Liver (tissue), 9 donors: Measurements from ENCODE around the gene CBL. TPM values are rescaled to one million over a fixed set of nuclear protein-coding genes. Genes with fewer than 3 reads are reported as not detected.
A peak's percentile ranks its signal among the peaks of the same experiment; 100 is the strongest.

Experiments used
- DNase-seq: peaks from one replicate; pipeline ENCODE4 v3.0.0-alpha.2; 2017; ENCODE audit warnings: low spot score
- H3K27ac ChIP-seq, 2 donors: one replicate each; pipeline ENCODE4 v1.7.0; 2013; ENCODE audit warnings: inconsistent platforms in 2 of 2, low read length in 2 of 2, control low read depth in 1 of 2, low read depth in 1 of 2, mild to moderate bottlenecking in 1 of 2
- H3K27me3 ChIP-seq, 4 donors: one replicate each; pipeline versions ENCODE4 v1.6.1 to v1.7.0; 2013; ENCODE audit warnings: low read length in 3 of 4, inconsistent platforms in 1 of 4, mild to moderate bottlenecking in 1 of 4, moderate library complexity in 1 of 4; ENCODE audit not compliant: control insufficient read depth in 4 of 4, insufficient read depth in 4 of 4
- H3K36me3 ChIP-seq, 4 donors: one replicate each; pipeline versions ENCODE4 v1.6.1 to v1.7.0; 2013; ENCODE audit warnings: low read length in 3 of 4, mild to moderate bottlenecking in 3 of 4, low read depth in 1 of 4, moderate library complexity in 1 of 4; ENCODE audit not compliant: control insufficient read depth in 4 of 4, insufficient read depth in 3 of 4
- H3K4me1 ChIP-seq, 4 donors: one replicate each; pipeline versions ENCODE4 v1.6.1 to v1.7.0; 2013; ENCODE audit warnings: low read length in 3 of 4, mild to moderate bottlenecking in 3 of 4, moderate library complexity in 1 of 4; ENCODE audit not compliant: control insufficient read depth in 4 of 4, insufficient read depth in 4 of 4
- H3K4me3 ChIP-seq, 3 donors: one replicate each; pipeline versions ENCODE4 v1.6.1 to v1.7.0; 2013; ENCODE audit warnings: low read length in 3 of 3, control low read depth in 1 of 3, low read depth in 1 of 3, mild to moderate bottlenecking in 1 of 3
- H3K9ac ChIP-seq, 2 donors: one replicate each; pipeline ENCODE4 v1.7.0; 2013; ENCODE audit warnings: low read length in 2 of 2, mild to moderate bottlenecking in 2 of 2, moderate library complexity in 2 of 2, control low read depth in 1 of 2, low read depth in 1 of 2
- H3K9me3 ChIP-seq, 4 donors: one replicate each; pipeline versions ENCODE4 v1.6.1 to v1.7.0; 2013; ENCODE audit warnings: low read length in 3 of 4; ENCODE audit not compliant: control insufficient read depth in 4 of 4
- ATF3 ChIP-seq: IDR thresholded peaks from 2 replicates; pipeline ENCODE4 v1.6.1; 2016; ENCODE audit warnings: antibody characterized with exemption
- CTCF ChIP-seq: fragments of 150-350 bp; IDR thresholded peaks from 2 replicates; pipeline ENCODE4 v1.5.1; 2017; ENCODE audit warnings: improper control_type of control experiment, low read depth, low read length; ENCODE audit not compliant: missing input control
- EGR1 ChIP-seq, 2 donors: IDR thresholded peaks; 2 replicates each; pipeline ENCODE4 v1.6.1; 2016 to 2018; ENCODE audit warnings: antibody characterized with exemption in 2 of 2, low read depth in 2 of 2
- FOXA1 ChIP-seq: IDR thresholded peaks from 2 replicates; pipeline ENCODE4 v1.6.1; 2016; ENCODE audit warnings: antibody characterized with exemption
- FOXA2 ChIP-seq: IDR thresholded peaks from 2 replicates; pipeline ENCODE4 v1.6.1; 2016; ENCODE audit warnings: antibody characterized with exemption
- GABPA ChIP-seq, 2 donors: IDR thresholded peaks in 1 of 2; conservative IDR thresholded peaks in 1 of 2; 2 replicates each; pipeline ENCODE4 v1.6.1; 2016; ENCODE audit warnings: antibody characterized with exemption in 2 of 2, mild to moderate bottlenecking in 1 of 2, moderate library complexity in 1 of 2
- HNF4A ChIP-seq, 2 donors: conservative IDR thresholded peaks; 2 replicates each; pipeline ENCODE4 v1.6.1; 2016; ENCODE audit warnings: antibody characterized with exemption in 2 of 2, mild to moderate bottlenecking in 2 of 2
- HNF4G ChIP-seq: IDR thresholded peaks from 2 replicates; pipeline ENCODE4 v1.6.1; 2016; ENCODE audit warnings: antibody characterized with exemption
- NR2F2 ChIP-seq: IDR thresholded peaks from 2 replicates; pipeline ENCODE4 v1.6.1; 2016; ENCODE audit warnings: antibody characterized with exemption
- RAD21 ChIP-seq, 2 donors: IDR thresholded peaks; 2 replicates each; pipeline ENCODE4 v1.6.1; 2016; ENCODE audit warnings: antibody characterized with exemption in 2 of 2, mild to moderate bottlenecking in 2 of 2
- RXRA ChIP-seq, 2 donors: IDR thresholded peaks; 2 replicates each; pipeline ENCODE4 v1.6.1; 2017 to 2018; ENCODE audit warnings: antibody characterized with exemption in 2 of 2, mild to moderate bottlenecking in 1 of 2
- SP1 ChIP-seq: IDR thresholded peaks from 2 replicates; pipeline ENCODE4 v1.6.1; 2018; ENCODE audit warnings: antibody characterized with exemption, mild to moderate bottlenecking
- TAF1 ChIP-seq: conservative IDR thresholded peaks from 2 replicates; pipeline ENCODE4 v1.6.1; 2016; ENCODE audit warnings: antibody characterized with exemption, mild to moderate bottlenecking
- YY1 ChIP-seq: IDR thresholded peaks from 2 replicates; pipeline ENCODE4 v1.6.1; 2016; ENCODE audit warnings: antibody characterized with exemption, mild to moderate bottlenecking
- ZBTB33 ChIP-seq: IDR thresholded peaks from 2 replicates; pipeline ENCODE4 v1.6.1; 2016; ENCODE audit warnings: antibody characterized with exemption
- WGBS: extraction: QIAGEN DNeasy Blood & Tissue Kit; methylation state at CpG from one replicate; pipeline ENCODE4 v1.1.7; 2013; 5-methylcytosine and 5-hydroxymethylcytosine counted together
- polyA plus RNA-seq, 2 donors: library from polyadenylated mRNA; stranded (reverse) in 1 of 2; unstranded in 1 of 2; fragments of 200-250 nt in 1 of 2; fragments of >200 nt in 1 of 2; fragmentation: Nextera tagmentation in 1 of 2; extraction: Ambion mirVana in 1 of 2; gene quantifications; one replicate each; pipeline versions ENCODE4 v1.2.1 to v1.2.3, GENCODE V29; 2013 to 2015
- total RNA-seq, 2 donors: library from RNA; depleted of rRNA; stranded (reverse); fragments of >200 nt; gene quantifications; one replicate each; pipeline ENCODE4 v1.2.3, GENCODE V29; 2014
- TF ChIP-seq, protein P1 (sequence below): IDR thresholded peaks from 2 replicates; pipeline ENCODE4 v1.6.1; 2016; ENCODE audit warnings: antibody characterized with exemption, mild to moderate bottlenecking
- TF ChIP-seq, protein P2 (sequence below): IDR thresholded peaks from 2 replicates; pipeline ENCODE4 v1.6.1; 2016; ENCODE audit warnings: antibody characterized with exemption
- donor health status: healthy.
- donor health status: healthy.
- donor health status: healthy.
- donor health status: healthy.
- donor health status: healthy.

CBL gene
- total and polyA plus RNA-seq, 4 donors = 1.6 to 5.5 (median 3.5) TPM

GRCh38 chr11:119295178-119295577 lies 89.0 kb downstream of the CBL start:
- Histone ChIP-seq H3K27ac (no peak overlapping the region), H3K36me3 (peaks cover 0 to 17% (median 6%) of the 10 kb centered on the region in 4 donors), H3K27me3 (no peaks in the 10 kb centered on the region), H3K4me3 (no peak overlapping the region), H3K9ac (no peak overlapping the region), H3K9me3 (peaks cover 0 to 2% (median 0%) of the 10 kb centered on the region in 4 donors), H3K4me1 (peaks cover 3 to 19% (median 16%) of the 10 kb centered on the region in 4 donors)
- no peak for TF ChIP-seq TAF1
- TF ChIP-seq EGR1 (IDR thresholded peaks at IDR 0.05; ENCODE audit: low read depth in 2 of 2) = no peak
- TF ChIP-seq, protein P1, sequence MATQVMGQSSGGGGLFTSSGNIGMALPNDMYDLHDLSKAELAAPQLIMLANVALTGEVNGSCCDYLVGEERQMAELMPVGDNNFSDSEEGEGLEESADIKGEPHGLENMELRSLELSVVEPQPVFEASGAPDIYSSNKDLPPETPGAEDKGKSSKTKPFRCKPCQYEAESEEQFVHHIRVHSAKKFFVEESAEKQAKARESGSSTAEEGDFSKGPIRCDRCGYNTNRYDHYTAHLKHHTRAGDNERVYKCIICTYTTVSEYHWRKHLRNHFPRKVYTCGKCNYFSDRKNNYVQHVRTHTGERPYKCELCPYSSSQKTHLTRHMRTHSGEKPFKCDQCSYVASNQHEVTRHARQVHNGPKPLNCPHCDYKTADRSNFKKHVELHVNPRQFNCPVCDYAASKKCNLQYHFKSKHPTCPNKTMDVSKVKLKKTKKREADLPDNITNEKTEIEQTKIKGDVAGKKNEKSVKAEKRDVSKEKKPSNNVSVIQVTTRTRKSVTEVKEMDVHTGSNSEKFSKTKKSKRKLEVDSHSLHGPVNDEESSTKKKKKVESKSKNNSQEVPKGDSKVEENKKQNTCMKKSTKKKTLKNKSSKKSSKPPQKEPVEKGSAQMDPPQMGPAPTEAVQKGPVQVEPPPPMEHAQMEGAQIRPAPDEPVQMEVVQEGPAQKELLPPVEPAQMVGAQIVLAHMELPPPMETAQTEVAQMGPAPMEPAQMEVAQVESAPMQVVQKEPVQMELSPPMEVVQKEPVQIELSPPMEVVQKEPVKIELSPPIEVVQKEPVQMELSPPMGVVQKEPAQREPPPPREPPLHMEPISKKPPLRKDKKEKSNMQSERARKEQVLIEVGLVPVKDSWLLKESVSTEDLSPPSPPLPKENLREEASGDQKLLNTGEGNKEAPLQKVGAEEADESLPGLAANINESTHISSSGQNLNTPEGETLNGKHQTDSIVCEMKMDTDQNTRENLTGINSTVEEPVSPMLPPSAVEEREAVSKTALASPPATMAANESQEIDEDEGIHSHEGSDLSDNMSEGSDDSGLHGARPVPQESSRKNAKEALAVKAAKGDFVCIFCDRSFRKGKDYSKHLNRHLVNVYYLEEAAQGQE = no peak
- TF ChIP-seq HNF4G = no peak
- TF ChIP-seq FOXA1 = no peak
- TF ChIP-seq RXRA (IDR thresholded peaks at IDR 0.05) = no peak
- no peak for TF ChIP-seq GABPA (IDR thresholded peaks at IDR 0.05 in 1 of 2, conservative IDR thresholded peaks at IDR 0.05 in 1 of 2)
- DNase-seq = no peak
- WGBS = 64% methylated on average over 3 of the region's 3 CpGs

GRCh38 chr11:119297938-119298337 lies 91.8 kb downstream of the CBL start:
- Histone ChIP-seq H3K9ac (no peak overlapping the region), H3K27me3 (no peaks in the 10 kb centered on the region), H3K9me3 (no peaks in the 10 kb centered on the region), H3K4me3 (no peak overlapping the region), H3K4me1 (peaks cover 3 to 19% (median 16%) of the 10 kb centered on the region in 4 donors), H3K36me3 (peaks cover 0 to 29% (median 11%) of the 10 kb centered on the region in 4 donors), H3K27ac (peak overlapping the region in 1 of 2 donors; percentile 51)
- 27% methylated on average over 3 of the region's 3 CpGs for WGBS
- DNase-seq = no peak
- TF ChIP-seq RXRA (IDR thresholded peaks at IDR 0.05) (peak; percentile 60 to 69), FOXA1 (no peak), HNF4A (conservative IDR thresholded peaks at IDR 0.05) (peak; percentile 30 to 34)

DNA sequence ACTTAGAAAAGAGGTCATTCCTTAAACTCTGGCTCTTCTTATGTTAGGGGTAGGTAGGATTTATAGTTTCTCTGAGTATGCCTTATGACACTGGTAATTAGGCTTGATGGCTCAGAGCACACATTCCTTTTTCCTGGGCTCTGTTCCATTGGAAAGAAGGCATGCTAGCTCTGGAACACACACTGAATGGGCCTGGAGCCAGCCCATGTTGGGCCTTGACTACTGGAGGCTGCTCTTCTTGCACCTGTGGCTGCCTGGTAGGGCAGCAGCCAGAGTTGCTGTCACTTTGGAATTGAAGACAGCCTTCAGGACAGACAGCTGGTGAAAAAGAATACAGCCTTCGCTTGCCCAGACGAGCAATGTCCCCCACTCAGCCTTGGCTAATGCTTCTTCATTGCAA lies 92.6 kb downstream of the CBL start:
- Histone ChIP-seq H3K9ac (no peak overlapping the region), H3K27ac (no peak overlapping the region), H3K9me3 (no peaks in the 10 kb centered on the region), H3K27me3 (no peaks in the 10 kb centered on the region), H3K4me1 (peaks cover 3 to 19% (median 16%) of the 10 kb centered on the region in 4 donors), H3K36me3 (peaks cover 4 to 34% (median 13%) of the 10 kb centered on the region in 4 donors), H3K4me3 (no peak overlapping the region)
- no peak for DNase-seq
- 91% methylated on average over 2 of the region's 2 CpGs for WGBS
- no peak for TF ChIP-seq YY1
- TF ChIP-seq RAD21 (IDR thresholded peaks at IDR 0.05) = no peak
- no peak for TF ChIP-seq GABPA (IDR thresholded peaks at IDR 0.05 in 1 of 2, conservative IDR thresholded peaks at IDR 0.05 in 1 of 2)
- TF ChIP-seq ZBTB33 = no peak
- no peak for TF ChIP-seq CTCF
- TF ChIP-seq, protein P2, sequence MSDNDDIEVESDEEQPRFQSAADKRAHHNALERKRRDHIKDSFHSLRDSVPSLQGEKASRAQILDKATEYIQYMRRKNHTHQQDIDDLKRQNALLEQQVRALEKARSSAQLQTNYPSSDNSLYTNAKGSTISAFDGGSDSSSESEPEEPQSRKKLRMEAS = no peak
- no peak for TF ChIP-seq FOXA1
- no peak for TF ChIP-seq RXRA (IDR thresholded peaks at IDR 0.05)
- TF ChIP-seq FOXA2 = no peak
- TF ChIP-seq ATF3 = no peak
- TF ChIP-seq NR2F2 = no peak
- TF ChIP-seq TAF1 = no peak
- no peak for TF ChIP-seq HNF4A (conservative IDR thresholded peaks at IDR 0.05)
- TF ChIP-seq SP1 = no peak
- TF ChIP-seq EGR1 (IDR thresholded peaks at IDR 0.05; ENCODE audit: low read depth in 2 of 2) = no peak
